Epithelial cell of proximal tubule (primary cell): Measurements from ENCODE around the gene KIRREL3. TPM values are rescaled to one million over a fixed set of nuclear protein-coding genes. Genes with fewer than 3 reads are reported as not detected.
"Not testable (repeated sequence)": the region's sequence is repeated elsewhere in the genome, so short reads cannot be mapped to it uniquely, and the experiment has no call there.

Source experiments
- DNase-seq: peaks from one replicate; pipeline ENCODE4 v3.0.0-alpha.2; 2011; ENCODE audit warnings: low read depth
- H3K4me3 ChIP-seq: 2 replicates; pipeline ENCODE4 v1.5.1; 2011; ENCODE audit warnings: low read depth, mild to moderate bottlenecking, low read length
- total RNA-seq: library from RNA; depleted of rRNA; stranded (reverse); fragments of >200 nt; gene quantifications from 2 replicates; pipeline ENCODE4 v1.2.3, GENCODE V29; 2015
- TF ChIP-seq, protein P1 (sequence below): conservative IDR thresholded peaks from 2 replicates; pipeline ENCODE4 v1.5.1; 2012; ENCODE audit warnings: low read depth, mild to moderate bottlenecking, low read length

The KIRREL3 gene
- total RNA-seq, 1 donor from 2014 or later = 5.1 TPM

DNA sequence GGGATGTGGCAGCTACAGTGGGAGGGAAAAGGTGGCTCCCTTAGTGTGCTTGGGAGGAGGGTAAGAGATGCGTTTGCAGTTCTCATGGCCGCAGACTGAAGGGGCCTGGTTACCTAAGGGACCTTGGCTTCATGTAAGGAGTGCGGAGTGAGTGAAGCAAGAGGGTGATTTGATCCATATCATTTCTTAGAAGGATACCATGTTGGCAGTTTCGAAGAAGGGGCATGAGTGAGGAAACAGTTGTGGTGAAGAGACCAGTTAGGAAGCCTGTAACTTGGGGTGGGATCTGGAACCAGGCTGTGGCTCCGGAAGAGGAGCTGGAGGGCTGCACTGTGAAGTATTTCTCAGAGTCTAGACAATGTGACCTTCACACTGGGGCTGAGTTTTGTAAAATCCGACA is 600.1 kb downstream of the KIRREL3 start:
- no peak overlapping the region for H3K4me3 ChIP-seq
- no peak for DNase-seq
- TF ChIP-seq, protein P1, sequence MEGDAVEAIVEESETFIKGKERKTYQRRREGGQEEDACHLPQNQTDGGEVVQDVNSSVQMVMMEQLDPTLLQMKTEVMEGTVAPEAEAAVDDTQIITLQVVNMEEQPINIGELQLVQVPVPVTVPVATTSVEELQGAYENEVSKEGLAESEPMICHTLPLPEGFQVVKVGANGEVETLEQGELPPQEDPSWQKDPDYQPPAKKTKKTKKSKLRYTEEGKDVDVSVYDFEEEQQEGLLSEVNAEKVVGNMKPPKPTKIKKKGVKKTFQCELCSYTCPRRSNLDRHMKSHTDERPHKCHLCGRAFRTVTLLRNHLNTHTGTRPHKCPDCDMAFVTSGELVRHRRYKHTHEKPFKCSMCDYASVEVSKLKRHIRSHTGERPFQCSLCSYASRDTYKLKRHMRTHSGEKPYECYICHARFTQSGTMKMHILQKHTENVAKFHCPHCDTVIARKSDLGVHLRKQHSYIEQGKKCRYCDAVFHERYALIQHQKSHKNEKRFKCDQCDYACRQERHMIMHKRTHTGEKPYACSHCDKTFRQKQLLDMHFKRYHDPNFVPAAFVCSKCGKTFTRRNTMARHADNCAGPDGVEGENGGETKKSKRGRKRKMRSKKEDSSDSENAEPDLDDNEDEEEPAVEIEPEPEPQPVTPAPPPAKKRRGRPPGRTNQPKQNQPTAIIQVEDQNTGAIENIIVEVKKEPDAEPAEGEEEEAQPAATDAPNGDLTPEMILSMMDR = no peak

DNA sequence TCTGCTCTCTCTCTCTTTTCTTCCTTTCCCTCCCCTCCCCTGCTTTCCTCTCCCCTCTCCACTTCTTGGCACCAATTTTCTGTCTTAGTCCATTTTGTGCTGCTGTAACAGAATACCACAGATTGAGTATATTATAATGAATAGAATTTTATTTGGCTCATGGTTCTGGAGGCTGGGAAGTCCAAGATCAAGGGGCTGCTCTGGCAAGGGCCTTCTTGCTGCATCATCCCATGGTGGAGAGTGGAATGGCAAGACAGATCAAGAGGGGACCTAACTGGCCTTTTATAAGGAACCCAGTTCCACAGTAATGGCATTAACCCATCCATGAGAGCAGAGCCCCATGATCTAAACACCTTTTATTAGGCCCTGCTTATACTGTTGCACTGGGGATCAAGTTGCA is 600.6 kb downstream of the KIRREL3 start:
- TF ChIP-seq, protein P1 = no peak

DNA sequence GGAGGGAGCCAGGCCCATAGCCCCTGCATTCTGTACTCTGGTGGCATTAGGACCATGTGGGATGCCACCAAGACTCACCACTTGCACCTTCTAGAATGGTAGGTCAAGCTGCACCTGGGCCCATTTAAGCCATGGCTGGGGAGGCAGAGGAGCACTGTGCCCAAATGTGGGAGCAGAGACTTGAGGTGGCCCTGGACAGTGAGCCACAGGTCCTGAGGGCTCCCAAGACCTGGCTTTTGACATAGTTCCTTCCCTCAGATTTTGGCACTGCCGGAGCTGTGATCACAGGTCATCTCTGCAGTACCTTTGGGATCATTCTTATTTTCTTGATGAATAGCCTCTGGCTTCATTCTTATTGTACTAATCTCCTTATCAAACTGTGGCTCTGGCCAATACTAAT is 601.8 kb downstream of the KIRREL3 start:
- TF ChIP-seq, protein P1 = no peak

More for the DNA sequence above, 600.6 kb downstream of the KIRREL3 start:
- no peak for DNase-seq
- no peak overlapping the region for H3K4me3 ChIP-seq

DNA sequence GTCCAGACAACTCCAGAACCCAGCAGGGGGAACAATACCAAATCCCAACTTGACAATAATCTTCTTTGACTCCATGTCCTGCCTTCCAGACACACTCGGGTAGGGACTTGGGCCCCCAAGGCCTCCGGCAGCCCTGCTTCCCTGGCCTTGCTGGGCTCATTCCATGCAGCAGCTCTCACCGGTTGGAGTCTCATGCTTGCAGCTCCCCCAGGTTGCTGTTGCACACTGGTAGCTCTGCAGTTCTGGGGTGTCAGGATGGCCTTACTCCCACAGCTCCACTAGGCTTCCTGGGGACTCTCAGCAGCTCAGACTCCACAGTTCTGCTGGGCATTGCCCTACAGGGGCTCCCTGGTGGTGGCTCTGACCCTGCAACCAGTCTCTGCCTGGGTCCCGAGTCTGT is 602.3 kb downstream of the KIRREL3 start:
- TF ChIP-seq, protein P1 = no peak
- H3K4me3 ChIP-seq = no peak overlapping the region
- no peak for DNase-seq

More for the DNA sequence above, 601.8 kb downstream of the KIRREL3 start:
- H3K4me3 ChIP-seq = no peak overlapping the region
- no peak for DNase-seq

DNA sequence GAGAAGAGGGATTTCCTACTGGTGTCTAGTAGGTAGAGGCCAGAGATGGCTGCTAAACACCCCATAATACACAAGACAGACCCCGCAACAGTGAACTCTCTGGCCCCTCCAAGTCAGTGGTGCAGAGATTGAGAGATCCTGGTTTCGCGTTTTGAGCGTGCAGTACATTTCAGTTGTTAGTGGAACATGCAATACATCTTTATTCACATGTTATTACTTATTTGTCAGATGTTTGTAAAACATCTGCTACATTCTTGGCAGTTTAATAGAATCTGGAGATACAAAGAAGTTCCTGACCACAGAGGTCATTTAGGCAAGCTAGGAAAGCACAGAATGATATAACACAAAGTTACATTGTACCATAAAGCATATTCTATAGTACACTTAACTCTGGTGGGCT is 603.6 kb downstream of the KIRREL3 start:
- TF ChIP-seq, protein P1 = no peak
- H3K4me3 ChIP-seq = no peak overlapping the region
- no peak for DNase-seq

DNA sequence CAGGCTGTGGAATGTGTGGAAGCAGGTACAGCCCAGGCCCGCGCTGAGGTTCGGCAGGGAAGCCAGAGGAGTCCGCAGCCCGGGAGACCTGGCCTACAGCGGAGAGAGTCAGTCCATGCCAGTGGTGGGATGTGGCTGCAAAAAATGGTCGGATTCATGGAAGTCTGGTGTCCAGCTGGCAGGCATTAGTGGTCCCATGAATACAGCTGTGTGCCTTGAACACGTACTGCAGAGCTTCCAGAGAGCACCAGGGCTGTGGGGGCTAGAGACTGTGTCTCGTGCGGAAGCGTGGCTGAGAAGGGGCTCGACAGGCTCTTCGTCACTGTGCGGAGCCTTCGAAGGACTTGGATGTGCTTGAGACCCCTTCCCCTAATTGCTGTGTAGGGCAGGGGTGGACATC is 604.3 kb downstream of the KIRREL3 start:
- DNase-seq, H3K4me3 ChIP-seq: not testable (repeated sequence)

DNA sequence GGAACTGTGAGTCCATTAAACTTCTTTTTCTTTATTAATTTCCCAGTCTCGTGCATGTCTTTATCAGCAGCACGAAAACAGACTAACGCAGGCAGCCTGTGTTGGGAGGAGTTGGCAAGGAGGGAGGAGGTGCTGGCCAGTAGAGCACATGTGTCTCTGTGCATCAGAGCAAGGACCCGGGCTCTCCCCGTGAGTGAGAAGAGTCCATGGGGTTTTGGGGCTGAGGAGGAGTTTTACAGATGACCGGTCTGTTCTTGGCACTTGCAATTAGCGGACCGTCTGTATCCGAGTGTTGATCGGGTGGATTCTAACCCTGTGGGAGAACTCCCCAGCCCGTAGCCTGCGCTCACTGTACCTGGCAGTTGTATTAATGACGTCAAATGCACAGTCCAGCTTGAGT is 604.8 kb downstream of the KIRREL3 start:
- DNase-seq, H3K4me3 ChIP-seq: not testable (repeated sequence)

DNA sequence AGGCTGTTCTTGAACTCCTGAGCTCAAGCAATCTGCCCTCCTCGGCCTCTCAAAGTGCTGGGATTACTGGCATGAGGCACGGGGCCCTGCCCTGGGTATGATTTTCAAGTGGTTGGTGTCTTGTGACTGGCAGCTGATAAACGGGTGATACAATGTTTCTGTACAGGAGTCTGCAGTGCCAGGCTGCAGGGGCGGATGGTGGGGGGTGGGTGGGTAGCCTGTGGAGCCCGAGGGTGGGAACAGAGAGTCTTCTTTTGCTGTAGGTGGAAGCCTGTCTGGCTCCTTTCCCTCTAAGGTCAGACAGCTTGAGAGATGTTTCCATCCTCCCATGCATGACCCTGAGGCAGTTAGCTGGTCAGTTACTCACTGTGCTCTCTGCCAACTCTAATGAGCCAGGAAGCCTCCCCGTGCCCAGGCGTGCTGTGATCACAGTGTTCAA is 605.9 kb downstream of the KIRREL3 start:
- peak; percentile 16 for DNase-seq

DNA sequence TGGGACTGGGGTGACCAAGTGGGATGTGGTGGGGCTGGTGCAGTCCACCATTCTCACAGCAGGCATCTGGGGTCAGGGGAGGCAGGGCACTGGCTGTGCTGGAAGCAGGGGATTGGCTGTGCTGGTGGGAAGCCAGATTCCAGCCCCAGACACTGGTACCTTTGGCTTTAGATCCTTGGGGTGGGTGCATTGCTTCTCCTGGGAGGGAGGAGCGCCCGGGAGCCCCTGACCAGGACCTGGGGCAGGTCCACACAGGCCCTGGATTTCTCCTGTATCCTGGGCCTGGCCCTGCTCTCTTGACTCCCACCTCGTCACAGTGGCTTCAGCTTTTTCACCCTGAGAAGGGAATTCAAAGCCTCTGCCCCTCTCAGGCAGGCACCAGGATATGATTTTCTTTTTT is 606.5 kb downstream of the KIRREL3 start:
- no peak for DNase-seq
- TF ChIP-seq, protein P1 = no peak
- H3K4me3 ChIP-seq = no peak overlapping the region

More for the DNA sequence above, 605.9 kb downstream of the KIRREL3 start:
- not testable (repeated sequence) for H3K4me3 ChIP-seq
